IPS-18c (cell line): ENCODE results near the gene SLMAP.

Experiments used
- H3K4me3 ChIP-seq: 2 replicates; pipeline ENCODE4 v1.7.0; 2013; ENCODE audit warnings: low read depth, mild to moderate bottlenecking, low read length, moderate library complexity; ENCODE audit not compliant: insufficient read depth
- H3K9me3 ChIP-seq: one replicate; pipeline ENCODE4 v1.6.1; 2013; ENCODE audit warnings: mild to moderate bottlenecking, low read length, moderate library complexity; ENCODE audit not compliant: control insufficient read depth, insufficient read depth

SLMAP gene

DNA sequence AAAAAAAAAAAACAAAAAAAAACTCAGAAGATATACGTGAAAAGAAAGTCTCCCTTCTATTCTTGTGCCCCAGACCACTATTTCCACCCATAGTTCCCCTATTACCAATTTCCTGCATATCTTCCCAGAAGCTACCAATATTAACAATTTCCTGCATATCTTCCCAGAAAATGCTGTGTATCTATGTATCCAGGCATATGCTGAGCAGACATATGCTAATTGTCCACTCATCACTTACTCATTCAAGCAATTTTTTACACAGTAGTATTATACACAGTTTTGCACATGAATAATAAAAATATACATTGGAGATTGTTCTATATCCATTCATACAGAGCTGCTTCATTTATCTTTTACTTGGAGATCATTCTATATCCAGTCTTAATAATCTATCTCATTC, 12.6 kb upstream of the SLMAP start:
- no peak overlapping the region for H3K4me3 ChIP-seq
- no peaks in the 10 kb centered on the region for H3K9me3 ChIP-seq

DNA sequence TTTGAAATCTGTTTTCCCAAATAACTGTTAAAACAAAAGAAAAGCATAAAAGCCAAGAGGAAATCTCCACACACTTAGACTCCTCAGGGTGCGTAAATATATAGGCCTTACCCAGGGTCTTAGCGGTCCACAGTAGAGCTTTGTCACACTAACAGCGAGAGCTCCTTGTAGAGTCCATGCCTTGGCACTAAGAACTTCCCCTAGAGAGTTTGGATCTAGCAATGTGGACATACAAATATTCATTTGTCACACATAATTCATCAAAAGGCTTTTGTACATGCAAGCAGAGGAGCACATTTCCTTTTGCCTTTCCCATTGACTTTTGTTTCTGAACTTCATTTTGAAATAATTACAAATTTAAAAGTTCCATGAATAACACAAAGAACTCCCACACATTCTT, 11.0 kb upstream of the SLMAP start:
- H3K9me3 ChIP-seq, result no peaks in the 10 kb centered on the region
- no peak overlapping the region for H3K4me3 ChIP-seq

DNA sequence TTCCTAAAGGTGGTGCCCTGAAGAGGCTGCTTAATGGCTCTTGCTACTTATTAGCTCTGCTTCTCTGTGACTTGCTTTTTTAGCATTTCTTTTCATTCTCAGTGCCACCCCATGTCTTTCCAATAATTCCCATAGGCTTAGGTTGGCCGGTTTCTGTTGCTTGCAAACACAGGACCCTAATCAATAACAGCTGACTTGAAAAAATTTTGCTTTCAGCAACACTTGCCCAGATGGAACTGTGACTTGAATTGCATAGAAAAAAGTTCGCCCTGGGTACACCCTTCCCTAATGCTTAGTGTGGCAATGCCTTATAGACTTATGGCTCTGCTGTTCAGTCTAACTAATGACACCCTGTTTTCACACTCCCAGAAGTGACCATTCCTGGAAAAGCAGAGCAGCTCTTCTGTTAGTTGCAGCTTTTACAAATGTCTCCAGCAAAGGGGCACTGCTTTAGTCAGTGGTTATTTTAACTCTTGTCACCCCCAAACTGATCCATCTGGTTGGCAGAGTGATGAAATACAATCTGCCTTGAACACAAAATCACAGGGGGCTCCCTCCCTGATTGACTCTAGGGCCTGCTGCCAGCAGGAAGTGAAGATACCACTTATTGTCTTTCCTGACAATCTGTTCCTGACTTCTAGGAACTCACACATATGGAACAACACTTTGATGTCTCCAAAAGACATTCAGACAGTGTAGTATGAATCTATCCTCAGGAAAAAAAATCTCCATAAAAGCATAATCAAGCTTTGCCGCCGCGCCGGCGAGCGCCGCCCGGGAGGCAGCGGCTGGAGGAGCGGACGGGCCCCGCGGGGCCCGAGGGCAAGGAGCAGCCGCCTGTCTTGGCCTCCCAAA, 9.7 kb upstream of the SLMAP start:
- Histone ChIP-seq H3K9me3 (no peaks in the 10 kb centered on the region), H3K4me3 (no peak overlapping the region)

DNA sequence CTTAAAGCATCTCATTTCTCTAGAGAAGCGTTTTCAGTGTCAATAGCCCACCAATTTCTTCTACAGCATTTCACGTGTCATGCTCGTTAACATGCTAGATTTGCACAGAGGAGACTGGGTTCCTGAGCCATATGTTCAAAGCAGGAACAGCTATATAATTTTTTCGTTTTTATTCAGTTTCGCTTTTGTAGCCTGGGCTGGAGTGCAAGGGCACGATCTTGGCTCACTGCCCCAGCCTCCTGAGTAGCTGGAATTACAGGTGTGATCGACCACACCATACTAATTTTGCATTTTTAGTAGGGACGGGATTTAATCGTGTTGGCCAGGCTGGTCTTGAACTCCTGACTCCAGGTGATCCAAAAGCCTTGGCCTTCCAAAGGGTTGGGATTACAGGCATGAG, 6.6 kb upstream of the SLMAP start:
- H3K4me3 ChIP-seq, result no peak overlapping the region
- no peaks in the 10 kb centered on the region for H3K9me3 ChIP-seq

DNA sequence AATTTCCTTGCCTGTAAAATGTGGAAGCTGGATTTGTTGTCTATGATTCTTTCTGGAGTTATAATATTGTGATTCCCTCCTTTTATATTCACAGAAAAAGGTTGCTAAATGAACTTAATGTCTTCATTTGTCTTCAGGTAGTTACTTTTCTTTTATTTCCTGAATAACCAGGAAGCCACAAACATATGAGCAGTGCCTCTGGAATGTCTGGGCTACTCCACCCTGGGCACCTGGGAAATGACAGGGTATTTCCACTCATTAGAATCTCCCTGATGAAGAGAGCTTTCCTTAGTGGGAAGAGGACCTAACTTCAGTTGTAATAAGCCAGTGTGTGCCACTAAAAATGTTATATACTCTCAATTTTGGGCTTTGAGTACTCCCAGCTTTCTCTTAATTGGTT, 3.8 kb upstream of the SLMAP start:
- Histone ChIP-seq H3K9me3 (peaks cover 2% of the 10 kb centered on the region), H3K4me3 (no peak overlapping the region)

DNA sequence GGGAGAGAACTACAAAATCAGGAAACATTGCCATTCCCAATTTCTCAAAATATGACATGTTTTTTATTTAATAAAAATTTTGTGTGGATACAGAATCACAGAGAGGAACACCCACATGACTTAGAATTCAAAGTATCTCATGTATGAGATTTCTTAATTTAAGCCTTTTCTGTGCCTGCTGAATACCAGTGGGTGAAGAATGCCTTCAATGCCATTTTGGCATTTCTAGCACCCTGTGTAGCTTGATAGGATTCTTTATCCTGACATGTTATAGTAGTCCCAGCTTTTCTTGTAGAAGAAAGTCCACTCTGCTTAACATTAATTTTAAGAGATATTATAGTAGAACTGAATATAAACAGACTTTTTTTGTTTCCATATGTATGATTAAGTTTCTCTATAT, 3.1 kb upstream of the SLMAP start:
- Histone ChIP-seq H3K4me3 (no peak overlapping the region), H3K9me3 (peaks cover 2% of the 10 kb centered on the region)

DNA sequence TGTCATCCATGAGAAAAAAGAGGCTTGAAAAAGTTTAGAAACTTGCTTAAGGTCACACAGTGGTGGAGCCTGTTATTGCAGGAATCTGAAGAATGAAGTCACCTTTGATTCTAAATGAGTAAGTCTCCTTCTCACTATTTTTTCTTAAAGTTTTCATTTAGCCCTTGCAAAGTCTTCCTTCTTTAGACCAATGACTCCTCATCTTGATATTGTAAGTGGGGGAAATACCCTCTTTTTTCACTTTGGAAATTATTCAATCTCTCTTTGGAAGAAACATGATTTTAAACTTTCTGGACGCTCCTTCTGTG, 787 bp upstream of the SLMAP start:
- peaks cover 2% of the 10 kb centered on the region for H3K9me3 ChIP-seq
- peak overlapping the region; percentile 89 for H3K4me3 ChIP-seq

DNA sequence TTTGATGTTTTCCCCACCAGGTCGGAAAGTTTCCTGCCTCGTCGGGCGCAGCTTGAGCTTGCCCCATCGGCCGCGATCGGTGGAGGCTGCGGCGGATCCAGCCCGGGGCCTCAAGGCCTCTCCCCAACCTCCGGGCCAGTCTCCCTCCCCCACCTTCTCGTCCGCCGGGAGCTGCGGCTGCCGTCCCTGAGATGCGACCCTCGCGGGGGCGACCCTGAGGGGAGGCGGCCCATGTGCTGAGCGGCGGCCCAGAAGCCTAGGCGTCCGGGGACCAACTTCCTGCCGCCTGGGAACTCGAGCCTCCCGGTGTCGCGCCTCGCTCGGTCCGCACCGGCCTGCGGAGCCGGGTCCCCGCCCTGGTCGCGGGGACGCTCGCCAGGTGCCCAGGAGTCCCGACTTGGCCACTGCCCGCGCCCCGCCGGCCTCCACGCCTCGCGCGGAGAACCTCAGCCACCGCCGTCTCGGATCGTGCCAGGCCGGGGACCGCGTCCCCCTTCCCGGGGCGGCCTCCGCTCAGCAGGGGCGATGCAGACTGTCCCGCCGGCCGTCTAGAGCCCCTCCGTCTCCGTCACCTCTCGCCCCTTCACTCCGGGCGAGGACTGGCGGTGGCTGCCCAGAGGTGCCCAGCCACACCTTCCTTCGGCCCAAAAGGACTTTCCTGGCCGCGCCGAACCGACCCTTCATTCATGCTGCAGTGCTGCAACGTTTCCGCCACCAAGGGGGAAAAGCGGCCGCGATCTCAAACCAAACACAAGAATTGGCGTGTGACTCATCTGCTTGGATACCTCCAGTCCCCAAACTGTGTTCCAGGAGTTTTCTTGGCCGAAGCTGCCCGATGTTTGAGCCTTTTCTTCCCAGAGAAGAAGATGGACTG, 656 bp downstream of the SLMAP start:
- Histone ChIP-seq H3K9me3 (peaks cover 2% of the 10 kb centered on the region), H3K4me3 (peak overlapping the region; percentile 89)

DNA sequence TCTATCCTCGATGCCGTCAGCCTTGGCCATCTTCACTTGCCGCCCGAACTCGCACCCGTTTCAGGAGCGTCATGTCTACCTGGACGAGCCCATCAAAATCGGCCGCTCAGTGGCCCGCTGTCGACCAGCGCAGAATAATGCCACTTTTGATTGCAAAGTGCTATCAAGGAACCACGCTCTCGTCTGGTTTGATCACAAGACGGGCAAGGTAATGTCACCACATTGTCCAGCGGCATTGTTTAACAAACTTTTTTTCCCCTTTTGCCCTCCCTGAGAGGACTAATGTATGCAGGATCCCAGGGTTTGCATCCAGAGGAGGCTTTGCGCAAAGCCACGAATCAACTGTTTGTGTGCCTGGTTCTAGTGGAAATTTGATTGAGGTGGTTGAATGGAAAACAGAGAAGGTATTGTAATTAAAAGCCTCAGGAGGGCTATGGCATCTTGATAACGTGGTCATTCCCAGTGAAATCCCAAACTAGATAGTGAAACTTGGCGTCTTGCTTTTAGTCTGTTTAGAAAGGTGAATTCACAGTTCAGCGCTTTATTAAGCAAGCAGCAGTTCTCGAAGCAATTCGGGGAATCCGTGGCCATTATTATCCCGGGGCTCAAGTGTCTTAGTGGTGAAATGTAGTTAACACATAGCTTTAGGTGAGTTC, 1.7 kb downstream of the SLMAP start:
- peaks cover 2% of the 10 kb centered on the region for H3K9me3 ChIP-seq
- peak overlapping the region; percentile 89 for H3K4me3 ChIP-seq

DNA sequence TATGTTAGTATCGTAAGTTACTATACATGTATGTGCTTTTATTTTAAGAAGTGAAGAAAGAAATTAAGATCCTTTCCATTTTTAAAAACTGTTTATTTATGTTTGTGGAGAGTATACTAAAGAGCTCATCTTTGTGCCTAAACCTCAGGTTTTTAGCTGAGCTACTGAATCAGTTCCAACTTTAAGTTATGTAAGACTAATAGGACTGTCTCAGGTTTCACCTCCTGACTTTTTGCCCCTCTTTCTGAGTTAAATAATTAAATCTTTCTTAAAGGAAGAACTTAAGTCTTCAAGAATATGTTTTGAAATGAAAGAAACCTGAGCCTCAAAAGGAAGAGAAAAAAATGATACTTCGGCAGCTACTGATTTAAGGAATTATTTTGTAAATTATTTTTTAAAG, 2.6 kb downstream of the SLMAP start:
- Histone ChIP-seq H3K4me3 (no peak overlapping the region), H3K9me3 (peaks cover 2% of the 10 kb centered on the region)

DNA sequence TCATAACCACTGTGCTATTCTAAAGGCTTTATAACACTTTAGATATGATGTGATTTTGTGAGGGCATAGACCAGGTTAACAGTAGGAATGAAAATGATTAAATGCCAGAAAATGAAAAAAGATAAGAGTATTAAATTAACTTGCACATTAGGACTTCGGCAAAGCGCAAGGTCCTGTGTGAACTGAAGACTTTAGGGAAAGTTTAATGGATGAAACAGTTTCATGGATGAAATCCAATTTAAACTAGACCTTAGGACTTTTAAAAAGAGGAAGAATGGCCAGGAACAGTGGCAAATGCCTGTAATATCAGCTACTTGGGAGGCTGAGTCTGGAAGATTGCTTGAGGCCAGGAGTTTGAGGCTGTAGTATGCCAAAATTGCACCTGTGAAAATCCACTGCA, 8.7 kb downstream of the SLMAP start:
- H3K9me3 ChIP-seq, result no peaks in the 10 kb centered on the region
- H3K4me3 ChIP-seq, result no peak overlapping the region

DNA sequence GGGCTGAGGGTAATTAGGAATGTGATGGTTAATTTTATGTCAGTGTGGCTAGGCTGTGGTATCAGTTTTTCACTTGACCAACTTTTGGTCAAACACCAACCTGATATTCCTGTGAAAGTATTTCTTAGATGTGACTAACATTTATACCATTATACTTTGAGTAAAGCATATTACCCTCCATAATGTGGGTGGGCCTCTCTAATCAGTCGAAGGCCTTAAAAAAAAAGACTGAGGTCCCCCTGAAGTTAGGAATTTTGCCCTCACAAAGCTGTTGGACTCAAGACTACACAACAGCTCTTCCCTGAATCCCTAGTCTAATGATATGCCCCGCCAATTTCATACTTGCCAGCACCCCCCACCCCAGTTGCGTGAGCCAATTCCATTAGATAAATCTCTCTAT, 12.5 kb downstream of the SLMAP start:
- H3K9me3 ChIP-seq, result no peaks in the 10 kb centered on the region

DNA sequence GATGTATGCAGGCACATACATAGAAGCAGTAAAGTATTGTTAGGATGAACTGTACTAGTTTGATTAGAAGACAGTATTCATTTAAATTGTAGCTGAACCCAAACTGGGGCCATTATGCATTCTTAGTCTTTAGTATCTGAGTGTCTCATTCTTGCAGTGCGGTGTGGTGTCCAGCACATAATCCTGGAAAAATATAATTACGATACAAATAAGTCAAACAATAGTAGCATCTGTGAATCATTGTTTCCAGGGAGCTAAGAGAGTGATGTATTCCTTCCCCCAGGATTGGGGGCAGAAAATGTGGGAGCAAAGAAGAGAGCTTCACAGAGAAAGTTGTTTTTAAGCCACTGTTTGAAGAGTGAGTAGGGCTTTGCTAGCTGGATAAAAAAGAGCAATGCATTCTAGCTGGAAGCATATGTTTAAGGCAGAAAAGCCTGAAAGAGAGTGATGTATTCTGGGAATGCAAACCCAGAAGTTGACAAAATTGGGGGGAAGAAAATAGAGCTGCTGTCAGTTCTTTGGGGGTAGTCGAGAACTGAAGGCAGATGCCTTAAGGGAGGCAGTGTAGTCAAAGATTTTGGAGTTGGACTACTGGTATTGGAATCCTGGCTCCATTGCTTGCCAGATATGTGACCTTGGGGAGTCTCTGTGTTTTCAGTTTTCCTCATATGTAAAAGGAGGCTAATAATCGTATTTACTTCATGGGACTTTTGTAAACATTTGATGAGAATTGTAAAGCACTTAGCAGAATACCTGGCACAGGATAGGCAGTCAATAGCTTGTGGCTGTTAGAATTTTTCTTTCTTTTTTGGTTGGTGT, 14.1 kb downstream of the SLMAP start:
- H3K9me3 ChIP-seq, result no peaks in the 10 kb centered on the region
- H3K4me3 ChIP-seq, result no peak overlapping the region

More for the DNA sequence above, 12.5 kb downstream of the SLMAP start:
- H3K4me3 ChIP-seq, result no peak overlapping the region

DNA sequence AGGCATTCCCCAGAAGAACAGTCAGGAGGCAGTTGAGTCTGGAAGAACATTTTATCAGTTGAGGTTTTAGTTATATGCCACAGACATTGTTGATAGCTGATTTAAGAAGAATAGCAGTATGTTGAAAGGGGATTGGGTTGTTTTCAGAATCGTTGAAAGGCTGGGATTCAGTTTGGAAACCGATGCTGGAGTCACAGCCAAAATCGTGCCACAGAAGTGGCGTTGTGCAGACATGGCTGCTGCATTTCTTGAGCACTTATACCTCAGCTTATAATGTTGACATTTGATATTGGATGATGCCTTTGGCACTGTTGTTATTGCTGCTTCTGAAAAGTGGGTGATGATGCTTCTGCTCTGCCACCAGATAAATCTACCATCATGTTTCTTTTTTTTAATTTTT, 16.1 kb downstream of the SLMAP start:
- no peaks in the 10 kb centered on the region for H3K9me3 ChIP-seq
- H3K4me3 ChIP-seq, result no peak overlapping the region

DNA sequence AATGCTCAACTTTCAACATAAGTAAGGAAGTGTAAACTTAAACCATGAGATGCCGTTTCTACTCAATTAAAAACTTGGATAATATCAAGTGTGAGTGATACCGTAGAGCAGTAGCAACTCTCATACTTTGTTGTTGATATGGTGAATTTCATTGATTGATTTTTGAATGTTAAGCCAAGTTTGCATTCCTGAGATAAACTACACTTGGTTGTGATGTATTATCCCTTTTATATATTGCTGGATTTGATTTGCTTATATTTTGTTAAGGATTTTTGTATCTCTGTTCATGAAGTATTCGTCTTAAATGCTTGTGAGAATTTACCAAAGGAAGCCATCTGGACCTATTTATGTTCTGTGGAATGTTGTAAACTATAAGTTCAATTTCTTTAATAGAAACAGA, 21.7 kb downstream of the SLMAP start:
- Histone ChIP-seq H3K9me3 (no peaks in the 10 kb centered on the region), H3K4me3 (no peak overlapping the region)

DNA sequence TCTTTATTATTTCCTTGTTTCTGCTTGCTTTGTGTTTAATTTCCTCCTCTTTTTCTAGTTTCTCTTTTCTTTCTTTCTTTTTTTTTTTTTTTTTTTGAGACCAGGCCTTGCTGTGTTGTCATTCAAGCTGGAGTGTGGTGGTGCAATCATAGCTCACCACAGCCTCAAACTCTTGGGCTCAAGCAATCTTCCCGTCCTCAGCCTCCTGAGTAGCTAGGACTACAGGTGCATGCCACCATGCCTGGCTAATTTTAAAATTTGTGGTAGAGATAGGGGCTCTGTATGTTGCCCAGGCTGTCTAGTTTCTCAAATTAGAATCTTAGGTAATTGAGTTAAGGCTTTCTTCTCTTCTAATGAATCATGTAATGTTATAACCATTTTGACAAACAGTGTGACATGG, 22.4 kb downstream of the SLMAP start:
- no peak overlapping the region for H3K4me3 ChIP-seq
- no peaks in the 10 kb centered on the region for H3K9me3 ChIP-seq

DNA sequence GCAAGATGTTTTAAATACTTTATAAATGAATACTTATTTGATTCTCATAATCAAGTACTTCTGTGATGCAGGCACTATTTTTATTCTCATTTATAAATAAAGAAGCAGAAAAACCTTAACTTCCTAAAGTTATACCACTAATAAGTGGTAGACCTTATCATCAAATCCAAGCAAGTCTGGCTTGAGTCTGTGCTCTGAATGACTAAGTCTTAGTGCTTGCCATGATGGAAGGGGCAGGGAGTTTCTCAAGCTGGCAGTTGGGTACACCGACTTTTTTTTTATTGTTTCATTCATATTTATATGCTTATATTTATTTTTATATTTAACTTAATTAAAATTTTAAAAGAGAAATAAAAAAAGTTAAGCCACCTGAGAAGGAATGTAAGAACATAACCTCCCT, 23.6 kb downstream of the SLMAP start:
- no peak overlapping the region for H3K4me3 ChIP-seq
- no peaks in the 10 kb centered on the region for H3K9me3 ChIP-seq
